ENCODE data around the gene TGFA. TPM values are rescaled to one million over a fixed set of nuclear protein-coding genes. Genes with fewer than 3 reads are reported as not detected.

TGFA gene
- total RNA-seq, 4 donors from 2014 or later = 15.8 to 75.8 (median 52.0) TPM

DNA sequence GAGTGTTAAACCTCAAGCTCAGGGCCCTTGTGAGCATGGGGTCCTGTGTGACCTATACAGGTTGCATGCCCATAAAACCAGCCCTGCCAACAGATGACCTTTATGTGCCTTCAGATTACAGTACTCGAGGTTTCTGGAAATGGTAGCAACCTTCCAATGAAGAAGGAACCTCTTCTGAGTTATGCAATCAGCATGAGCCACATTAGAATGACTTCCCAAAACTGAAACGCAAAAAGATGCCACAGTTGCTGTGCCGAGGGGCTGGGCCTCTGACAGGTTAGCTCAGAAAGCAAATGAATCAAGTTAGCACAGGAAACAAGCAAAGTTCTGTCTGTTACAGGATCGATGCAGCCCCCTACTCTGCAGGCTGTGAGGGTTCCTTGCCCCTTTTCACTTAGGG is 37.7 kb downstream of the TGFA start:
- no peaks in the 10 kb centered on the region for H3K27me3 ChIP-seq
- TF ChIP-seq POLR2A (IDR thresholded peaks at IDR 0.05) = no peak
- peak overlapping the region in 1 of 4 donors; percentile 3 for H3K27ac ChIP-seq
- H3K4me1 ChIP-seq = peaks cover 4 to 43% (median 6%) of the 10 kb centered on the region in 3 donors
- peaks cover 0 to 9% (median 0%) of the 10 kb centered on the region in 3 donors for H3K36me3 ChIP-seq
- intact Hi-C loops (cut with DNase I) = no loop called here
- DNase-seq = no peak
- no peaks in the 10 kb centered on the region for H3K9me3 ChIP-seq
- H3K4me3 ChIP-seq = no peak overlapping the region
- 17 to 38% methylated on average over 4 of the region's 4 CpGs for WGBS, 2 donors

DNA sequence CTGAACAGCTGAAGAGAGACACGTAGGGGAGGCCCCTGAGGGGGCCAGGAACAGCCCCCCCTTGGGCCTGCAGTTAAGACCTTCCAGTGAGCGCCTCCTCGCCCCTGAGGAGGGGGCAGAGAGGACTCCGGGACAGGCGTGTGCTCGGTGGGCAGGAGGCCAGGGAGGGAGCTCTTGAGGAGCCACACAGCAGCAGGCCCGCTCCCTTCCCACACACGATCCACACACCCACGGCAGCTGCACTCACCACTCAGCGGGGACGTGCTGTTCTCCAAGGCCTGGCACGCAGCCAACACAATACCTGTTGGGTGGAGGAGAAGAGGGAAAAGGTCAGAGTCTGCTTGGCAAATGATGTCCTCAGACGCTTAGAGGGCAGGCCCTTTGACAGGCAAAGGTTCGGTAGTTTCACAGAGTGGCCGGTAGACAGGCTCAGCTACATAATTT is 39.0 kb downstream of the TGFA start:
- peaks cover 0 to 9% (median 0%) of the 10 kb centered on the region in 3 donors for H3K36me3 ChIP-seq
- WGBS, 2 donors = 66 to 68% methylated on average over 5 to 7 of the region's 15 CpGs
- intact Hi-C loops (cut with DNase I) = no loop called here
- H3K4me3 ChIP-seq = no peak overlapping the region
- TF ChIP-seq POLR2A (IDR thresholded peaks at IDR 0.05) = no peak
- TF ChIP-seq CTCF (IDR thresholded peaks at IDR 0.05) = no peak
- H3K4me1 ChIP-seq = peaks cover 4 to 50% (median 6%) of the 10 kb centered on the region in 3 donors
- H3K9me3 ChIP-seq = no peaks in the 10 kb centered on the region
- DNase-seq = no peak
- H3K27ac ChIP-seq = peak overlapping the region in 2 of 4 donors; percentile 11 to 42
- no peaks in the 10 kb centered on the region for H3K27me3 ChIP-seq

DNA sequence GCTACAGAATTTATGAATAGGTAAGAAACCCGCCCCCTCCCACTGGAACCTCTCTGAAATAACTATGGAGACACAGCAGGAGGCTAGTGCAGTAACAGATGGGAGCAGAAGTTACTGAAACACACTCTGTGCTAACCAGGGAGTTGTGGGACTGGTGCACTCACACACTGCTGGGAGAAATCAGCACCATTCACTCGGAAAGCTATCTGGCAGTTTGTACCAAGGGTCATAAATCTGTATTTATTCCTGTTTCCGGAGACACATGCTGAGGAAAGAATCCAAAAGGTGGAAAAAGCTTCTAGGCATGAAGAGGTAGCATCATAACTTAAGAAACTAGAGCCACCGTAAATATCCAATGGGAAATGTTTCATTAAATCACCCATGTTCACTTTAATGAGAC is 39.9 kb downstream of the TGFA start:
- peaks cover 4 to 59% (median 6%) of the 10 kb centered on the region in 3 donors for H3K4me1 ChIP-seq
- 66 to 87% methylated on average over 4 of the region's 4 CpGs for WGBS, 2 donors
- TF ChIP-seq POLR2A (IDR thresholded peaks at IDR 0.05) = no peak
- no peak for TF ChIP-seq CTCF (IDR thresholded peaks at IDR 0.05)
- no peaks in the 10 kb centered on the region for H3K27me3 ChIP-seq
- no peak overlapping the region for H3K4me3 ChIP-seq
- H3K36me3 ChIP-seq = peaks cover 0 to 9% (median 0%) of the 10 kb centered on the region in 3 donors
- H3K27ac ChIP-seq = no peak overlapping the region
- DNase-seq = no peak
- no peaks in the 10 kb centered on the region for H3K9me3 ChIP-seq
- intact Hi-C loops (cut with DNase I) = no loop called here

GRCh38 chr2:70511971-70512729 is 41.5 kb downstream of the TGFA start:
- no peak for DNase-seq
- intact Hi-C loops (cut with DNase I) = no loop called here
- peak overlapping the region in 1 of 4 donors; percentile 36 for H3K27ac ChIP-seq
- 75 to 81% methylated on average over 4 to 5 of the region's 8 CpGs for WGBS, 2 donors
- peaks cover 0 to 9% (median 0%) of the 10 kb centered on the region in 3 donors for H3K36me3 ChIP-seq
- no peaks in the 10 kb centered on the region for H3K9me3 ChIP-seq
- TF ChIP-seq POLR2A (IDR thresholded peaks at IDR 0.05) (no peak), CTCF (IDR thresholded peaks at IDR 0.05) (no peak)
- H3K4me3 ChIP-seq = no peak overlapping the region
- no peaks in the 10 kb centered on the region for H3K27me3 ChIP-seq
- peaks cover 4 to 66% (median 6%) of the 10 kb centered on the region in 3 donors for H3K4me1 ChIP-seq

- TF ChIP-seq CTCF (IDR thresholded peaks at IDR 0.05) (no peak), POLR2A (IDR thresholded peaks at IDR 0.05) (no peak)
- Histone ChIP-seq H3K4me1 (peaks cover 4 to 51% (median 6%) of the 10 kb centered on the region in 3 donors), H3K36me3 (peaks cover 0 to 9% (median 0%) of the 10 kb centered on the region in 3 donors), H3K9me3 (no peaks in the 10 kb centered on the region), H3K4me3 (no peak overlapping the region), H3K27ac (peak overlapping the region; percentile 69 to 88 (median 72)), H3K27me3 (no peaks in the 10 kb centered on the region)
- WGBS, 2 donors = 93% methylated on average over 1 of the region's 1 CpG; no CpG with 5 or more reads in 1 of the 2 donors
- no peak for DNase-seq
- intact Hi-C loops (cut with DNase I) = no loop called here
These were observed 43.3 kb downstream of the TGFA start for GRCh38 chr2:70510313-70510712.
